Smooth muscle cell (in vitro differentiated cells): ENCODE measurements around the gene MDH1. TPM values are rescaled to one million over a fixed set of nuclear protein-coding genes. Genes with fewer than 3 reads are reported as not detected.

Experiments used
- DNase-seq: peaks from one replicate; lab custom pipeline; 2025; ENCODE audit not compliant: unreplicated experiment; lab: John Stamatoyannopoulos, UW
- H2AFZ ChIP-seq: fragments of 200-600 bp; sonication (generic); 2 replicates; pipeline ENCODE4 v1.6.0; 2016; ENCODE audit warnings: antibody characterized with exemption, low read depth, mild to moderate bottlenecking
- H3F3A ChIP-seq: fragments of 200-600 bp; sonication (generic); 2 replicates; pipeline ENCODE4 v1.6.0; 2017; ENCODE audit warnings: antibody characterized with exemption, low read depth
- H3K27ac ChIP-seq: fragments of 200-600 bp; sonication (generic); 2 replicates; pipeline ENCODE4 v1.5.1; 2016; ENCODE audit warnings: low read depth, mild to moderate bottlenecking
- H3K27me3 ChIP-seq: fragments of 200-600 bp; sonication (generic); 2 replicates; pipeline ENCODE4 v1.6.1; 2016; ENCODE audit warnings: low read depth, mild to moderate bottlenecking
- H3K36me3 ChIP-seq: fragments of 200-600 bp; sonication (generic); 2 replicates; pipeline ENCODE4 v1.5.1; 2016; ENCODE audit warnings: low read depth
- H3K4me1 ChIP-seq: fragments of 200-600 bp; sonication (generic); 2 replicates; pipeline ENCODE4 v1.5.1; 2016; ENCODE audit warnings: low read depth
- H3K4me2 ChIP-seq: fragments of 200-600 bp; sonication (generic); 2 replicates; pipeline ENCODE4 v1.6.0; 2016; ENCODE audit warnings: mild to moderate bottlenecking
- H3K4me3 ChIP-seq: fragments of 200-600 bp; sonication (generic); 2 replicates; pipeline ENCODE4 v1.5.1; 2016; ENCODE audit warnings: mild to moderate bottlenecking
- H3K79me2 ChIP-seq: fragments of 200-600 bp; sonication (generic); 2 replicates; pipeline ENCODE4 v1.6.0; 2016; ENCODE audit warnings: low read depth, mild to moderate bottlenecking
- H3K9ac ChIP-seq: fragments of 200-600 bp; sonication (generic); 2 replicates; pipeline ENCODE4 v1.6.0; 2016; ENCODE audit warnings: low read depth
- H3K9me3 ChIP-seq: fragments of 200-600 bp; sonication (generic); replicated peaks from 2 replicates; pipeline ENCODE4 v1.5.1; 2016; ENCODE audit warnings: low read depth
- H4K20me1 ChIP-seq: fragments of 200-600 bp; sonication (generic); 2 replicates; pipeline ENCODE4 v1.6.0; 2016; ENCODE audit warnings: low read depth
- WGBS: methylation state at CpG from one replicate; pipeline ENCODE4 v1.1.7; 2016; ENCODE audit warnings: low lambda C conversion rate; 5-methylcytosine and 5-hydroxymethylcytosine counted together
- polyA plus RNA-seq: library from polyadenylated mRNA; unstranded; fragments of >200 nt; fragmentation: Nextera tagmentation; extraction: Ambion mirVana; gene quantifications from 2 replicates; pipeline ENCODE4 v1.2.1, GENCODE V29; 2016
- total RNA-seq: library from RNA; depleted of rRNA; stranded (reverse); fragments of >200 nt; gene quantifications from 2 replicates; pipeline ENCODE4 v1.2.3, GENCODE V29; 2014
- TF ChIP-seq, protein P1 (sequence below): fragments of 200-600 bp; sonication (generic); IDR thresholded peaks from 2 replicates; pipeline ENCODE4 v1.5.1; 2017; ENCODE audit warnings: borderline replicate concordance, mild to moderate bottlenecking, antibody characterized with exemption; ENCODE audit not compliant: insufficient read depth, poor library complexity, severe bottlenecking

The MDH1 gene
- total and polyA plus RNA-seq, 2 experiments from 2014 or later, result 275 to 290 TPM

DNA sequence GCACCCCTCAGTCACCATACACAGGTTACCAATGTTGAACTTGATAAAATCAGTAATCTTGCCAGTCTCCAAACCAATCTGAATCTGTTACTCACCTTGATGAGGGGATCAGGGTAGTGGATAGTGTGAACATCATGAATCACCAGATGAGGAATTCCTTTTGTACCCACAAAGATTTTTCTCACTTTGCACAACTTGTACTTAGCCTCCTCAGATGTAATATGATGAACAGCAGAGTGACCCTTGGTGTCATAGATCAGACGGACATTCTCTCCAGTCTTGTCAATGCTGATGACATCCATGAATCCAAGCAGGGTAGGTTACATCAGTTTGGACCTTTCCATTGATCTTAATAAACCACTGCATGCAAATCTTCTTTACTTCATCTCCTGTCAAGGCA, 54.7 kb downstream of the MDH1 start:
- no peaks in the 10 kb centered on the region for H3K9me3 ChIP-seq

DNA sequence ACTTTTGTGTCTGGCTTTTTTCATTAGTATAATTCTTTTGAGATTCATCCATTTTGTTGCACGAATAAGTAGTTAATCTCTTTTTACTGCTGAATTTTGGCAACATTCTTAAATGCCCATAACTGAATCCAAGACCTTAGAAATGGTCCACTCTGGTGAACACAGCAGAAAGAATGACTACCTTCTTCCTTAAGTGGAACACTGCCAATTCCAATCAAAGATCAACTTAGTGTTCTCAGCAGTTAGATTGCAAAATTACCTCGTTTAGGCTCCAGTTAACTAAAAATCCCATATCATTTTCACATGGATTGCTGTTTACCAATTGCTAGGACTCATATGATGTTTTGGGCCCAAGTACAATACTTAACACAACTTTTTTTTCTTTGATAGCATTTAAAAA, 59.9 kb downstream of the MDH1 start:
- Histone ChIP-seq H2AFZ (no peak overlapping the region), H4K20me1 (no peaks in the 10 kb centered on the region), H3K4me3 (no peak overlapping the region), H3K27ac (no peak overlapping the region), H3K4me1 (no peaks in the 10 kb centered on the region), H3K4me2 (no peak overlapping the region), H3K27me3 (no peaks in the 10 kb centered on the region), H3K36me3 (no peaks in the 10 kb centered on the region), H3K9ac (no peak overlapping the region), H3K79me2 (no peaks in the 10 kb centered on the region), H3K9me3 (no peaks in the 10 kb centered on the region), H3F3A (no peaks in the 10 kb centered on the region)
- DNase-seq, result no peak
- WGBS, result 96% methylated on average over 2 of the region's 2 CpGs
- TF ChIP-seq, protein P1, sequence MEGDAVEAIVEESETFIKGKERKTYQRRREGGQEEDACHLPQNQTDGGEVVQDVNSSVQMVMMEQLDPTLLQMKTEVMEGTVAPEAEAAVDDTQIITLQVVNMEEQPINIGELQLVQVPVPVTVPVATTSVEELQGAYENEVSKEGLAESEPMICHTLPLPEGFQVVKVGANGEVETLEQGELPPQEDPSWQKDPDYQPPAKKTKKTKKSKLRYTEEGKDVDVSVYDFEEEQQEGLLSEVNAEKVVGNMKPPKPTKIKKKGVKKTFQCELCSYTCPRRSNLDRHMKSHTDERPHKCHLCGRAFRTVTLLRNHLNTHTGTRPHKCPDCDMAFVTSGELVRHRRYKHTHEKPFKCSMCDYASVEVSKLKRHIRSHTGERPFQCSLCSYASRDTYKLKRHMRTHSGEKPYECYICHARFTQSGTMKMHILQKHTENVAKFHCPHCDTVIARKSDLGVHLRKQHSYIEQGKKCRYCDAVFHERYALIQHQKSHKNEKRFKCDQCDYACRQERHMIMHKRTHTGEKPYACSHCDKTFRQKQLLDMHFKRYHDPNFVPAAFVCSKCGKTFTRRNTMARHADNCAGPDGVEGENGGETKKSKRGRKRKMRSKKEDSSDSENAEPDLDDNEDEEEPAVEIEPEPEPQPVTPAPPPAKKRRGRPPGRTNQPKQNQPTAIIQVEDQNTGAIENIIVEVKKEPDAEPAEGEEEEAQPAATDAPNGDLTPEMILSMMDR, result no peak

More for the DNA sequence above, 54.7 kb downstream of the MDH1 start:
- Histone ChIP-seq H3K27ac (no peak overlapping the region), H3K36me3 (no peaks in the 10 kb centered on the region), H4K20me1 (no peaks in the 10 kb centered on the region), H2AFZ (no peak overlapping the region), H3F3A (no peaks in the 10 kb centered on the region), H3K4me2 (no peak overlapping the region), H3K9ac (no peak overlapping the region), H3K27me3 (no peaks in the 10 kb centered on the region), H3K4me3 (no peak overlapping the region), H3K79me2 (no peaks in the 10 kb centered on the region), H3K4me1 (no peaks in the 10 kb centered on the region)
- DNase-seq, result no peak
- TF ChIP-seq, protein P1, result no peak
- WGBS, result 97% methylated on average over 1 of the region's 1 CpG

DNA sequence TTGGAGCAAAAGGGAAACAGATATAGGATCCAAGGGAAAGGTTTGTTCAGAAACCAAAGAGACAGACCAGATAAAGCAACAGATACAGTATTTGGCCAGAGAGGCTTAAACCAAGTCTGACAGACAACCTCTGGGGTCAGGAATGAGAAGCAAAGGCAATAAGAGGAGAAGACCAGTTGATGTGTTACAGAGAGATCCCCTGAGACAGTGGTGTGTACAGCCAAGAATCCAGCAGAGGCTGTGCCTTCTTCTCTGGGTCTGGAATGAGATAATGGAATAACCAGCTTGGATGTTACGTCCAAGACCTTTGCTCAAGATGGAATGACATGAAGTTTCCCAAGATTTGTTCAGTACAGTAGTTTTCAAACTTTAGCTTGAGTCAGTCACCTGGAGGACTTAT, 61.1 kb downstream of the MDH1 start:
- 100% methylated on average over 1 of the region's 1 CpG for WGBS
- no peaks in the 10 kb centered on the region for H3K79me2 ChIP-seq
- H3K4me2 ChIP-seq, result no peak overlapping the region
- H3K4me1 ChIP-seq, result no peaks in the 10 kb centered on the region
- no peak overlapping the region for H3K9ac ChIP-seq
- DNase-seq, result no peak
- no peak overlapping the region for H2AFZ ChIP-seq
- no peaks in the 10 kb centered on the region for H4K20me1 ChIP-seq
- no peaks in the 10 kb centered on the region for H3F3A ChIP-seq
- no peaks in the 10 kb centered on the region for H3K36me3 ChIP-seq
- H3K27ac ChIP-seq, result no peak overlapping the region
- TF ChIP-seq, protein P1, result no peak
- H3K27me3 ChIP-seq, result no peaks in the 10 kb centered on the region
- H3K4me3 ChIP-seq, result no peak overlapping the region
- H3K9me3 ChIP-seq, result peaks cover 4% of the 10 kb centered on the region

DNA sequence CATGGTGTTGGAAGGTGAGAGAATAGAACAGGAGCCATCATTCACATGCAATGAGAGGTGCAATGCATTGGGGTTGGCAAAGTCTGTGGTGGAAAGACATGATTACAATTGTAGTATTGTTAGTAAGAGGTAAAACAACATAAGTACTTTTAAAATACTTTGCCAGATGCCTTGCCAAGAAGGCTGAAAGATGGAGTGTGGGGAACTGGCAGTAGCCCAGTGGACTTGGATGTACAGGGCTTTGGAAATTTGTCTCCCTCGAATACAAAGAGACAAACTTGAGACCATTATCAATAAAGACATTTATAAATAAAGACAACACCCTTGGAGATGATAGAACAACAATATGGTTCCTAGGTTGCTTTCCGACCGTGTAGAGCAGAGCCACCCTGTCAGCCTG, 62.0 kb downstream of the MDH1 start:
- DNase-seq, result no peak
- Histone ChIP-seq H3K9ac (no peak overlapping the region), H3K79me2 (no peaks in the 10 kb centered on the region), H3K9me3 (peaks cover 4% of the 10 kb centered on the region), H4K20me1 (no peaks in the 10 kb centered on the region), H3K36me3 (no peaks in the 10 kb centered on the region), H2AFZ (no peak overlapping the region), H3K4me1 (no peaks in the 10 kb centered on the region), H3K4me2 (no peak overlapping the region), H3F3A (no peaks in the 10 kb centered on the region), H3K27ac (no peak overlapping the region), H3K27me3 (no peaks in the 10 kb centered on the region), H3K4me3 (no peak overlapping the region)
- 94% methylated on average over 3 of the region's 3 CpGs for WGBS
- TF ChIP-seq, protein P1, result no peak
